HepG2 (cell line): ENCODE results near the gene NOCT. TPM values are rescaled to one million over a fixed set of nuclear protein-coding genes. Genes with fewer than 3 reads are reported as not detected.

Source experiments
- ASH2L ChIP-seq: fragments of 300-600, 200-600 bp; sonication (generic); IDR thresholded peaks from 2 replicates; pipeline ENCODE4 v1.7.0; 2017; ENCODE audit warnings: low read depth, mild to moderate bottlenecking, moderate library complexity, mixed read lengths, low read length; ENCODE audit not compliant: insufficient read length
- CAMTA2 ChIP-seq: sonication (generic); formaldehyde crosslinking; IDR thresholded peaks from 2 replicates; pipeline ENCODE4 v1.4.0; 2020; ENCODE audit warnings: mild to moderate bottlenecking, missing genetic modification reagents, borderline replicate concordance
- CREBL2 ChIP-seq: sonication (generic); formaldehyde crosslinking; IDR thresholded peaks from 2 replicates; pipeline ENCODE4 v1.8.1; 2023; ENCODE audit warnings: missing genetic modification reagents, mild to moderate bottlenecking, borderline replicate concordance
- DMTF1 ChIP-seq: sonication (generic); formaldehyde crosslinking; IDR thresholded peaks from 2 replicates; pipeline ENCODE4 v1.4.0; 2020; ENCODE audit warnings: mild to moderate bottlenecking, missing genetic modification reagents
- FIP1L1 ChIP-seq: fragments of 200-400 bp; formaldehyde crosslinking; IDR thresholded peaks from 2 replicates; pipeline ENCODE4 v1.6.1; 2018; ENCODE audit warnings: low read depth, mild to moderate bottlenecking, low read length, moderate library complexity, borderline replicate concordance; ENCODE audit not compliant: insufficient read depth
- FOXM1 ChIP-seq: sonication (generic); formaldehyde crosslinking; IDR thresholded peaks from 2 replicates; pipeline ENCODE4 v1.5.0; 2020; ENCODE audit warnings: missing genetic modification reagents
- GATAD2A ChIP-seq: IDR thresholded peaks from 2 replicates; pipeline ENCODE4 v1.6.1; 2016
- HMGA1 ChIP-seq: sonication (generic); formaldehyde crosslinking; conservative IDR thresholded peaks from 2 replicates; pipeline ENCODE4 v1.4.0; 2020; ENCODE audit warnings: missing genetic modification reagents
- KMT2B ChIP-seq: IDR thresholded peaks from 2 replicates; pipeline ENCODE4 v1.6.1; 2016; ENCODE audit warnings: missing genetic modification reagents, missing compliant biosample characterization
- MIER3 ChIP-seq: IDR thresholded peaks from 2 replicates; pipeline ENCODE4 v1.6.1; 2016; ENCODE audit warnings: missing compliant biosample characterization, borderline replicate concordance
- NAIF1 ChIP-seq: sonication (generic); formaldehyde crosslinking; IDR thresholded peaks from 2 replicates; pipeline ENCODE4 v1.5.0; 2020; ENCODE audit warnings: mild to moderate bottlenecking, missing genetic modification reagents, borderline replicate concordance
- NFYB ChIP-seq: sonication (generic); formaldehyde crosslinking; IDR thresholded peaks from 2 replicates; pipeline ENCODE4 v1.4.0; 2020; ENCODE audit warnings: missing genetic modification reagents
- PCBP2 ChIP-seq: fragments of 200-400 bp; formaldehyde crosslinking; optimal IDR thresholded peaks from 2 replicates; pipeline ENCODE3; 2018; ENCODE audit warnings: low read length, low read depth; ENCODE audit not compliant: poor library complexity, severe bottlenecking
- POLR2G ChIP-seq: fragments of 200-400 bp; formaldehyde crosslinking; IDR thresholded peaks from 2 replicates; pipeline ENCODE4 v1.6.1; 2018; ENCODE audit warnings: mild to moderate bottlenecking, low read depth, low read length, moderate library complexity
- PRDM10 ChIP-seq: sonication (generic); formaldehyde crosslinking; IDR thresholded peaks from 2 replicates; pipeline ENCODE4 v1.4.0; 2020; ENCODE audit warnings: low read depth, missing genetic modification reagents
- SMYD3 ChIP-seq: sonication (generic); formaldehyde crosslinking; IDR thresholded peaks from 2 replicates; pipeline ENCODE4 v1.8.1; 2023; ENCODE audit warnings: mild to moderate bottlenecking, missing genetic modification reagents
- YEATS4 ChIP-seq: sonication (generic); formaldehyde crosslinking; IDR thresholded peaks from 2 replicates; pipeline ENCODE4 v1.4.0; 2020; ENCODE audit warnings: missing genetic modification reagents, borderline replicate concordance
- ZIK1 ChIP-seq: sonication (generic); formaldehyde crosslinking; IDR thresholded peaks from 2 replicates; pipeline ENCODE4 v1.5.0; 2020; ENCODE audit warnings: mild to moderate bottlenecking, low read depth, missing genetic modification reagents, borderline replicate concordance
- ZNF3 ChIP-seq: IDR thresholded peaks from 2 replicates; pipeline ENCODE4 v1.7.0; 2017; ENCODE audit warnings: inconsistent platforms
- ZNF704 ChIP-seq: sonication (generic); formaldehyde crosslinking; IDR thresholded peaks from 2 replicates; pipeline ENCODE4 v1.8.1; 2023; ENCODE audit warnings: mild to moderate bottlenecking, inconsistent platforms, moderate library complexity, missing genetic modification reagents, borderline replicate concordance
- ZNF790 ChIP-seq: sonication (generic); formaldehyde crosslinking; IDR thresholded peaks from 2 replicates; pipeline ENCODE4 v1.8.0; 2022; ENCODE audit warnings: missing genetic modification reagents, mild to moderate bottlenecking, borderline replicate concordance
- ZUFSP ChIP-seq: sonication (generic); formaldehyde crosslinking; IDR thresholded peaks from 2 replicates; pipeline ENCODE4 v1.9.0; 2021; ENCODE audit warnings: missing genetic modification reagents, mild to moderate bottlenecking, borderline replicate concordance
- polyA plus RNA-seq, 8 experiments: library from polyadenylated mRNA; depleted of rRNA in 3 of 8; stranded (reverse) in 7 of 8; unstranded in 1 of 8; fragments of >200 nt; fragmentation: Illumina TruSeq in 4 of 8; extraction: Trizol in 4 of 8; gene quantifications; 2 replicates each; pipeline versions ENCODE4 v1.2.1 to v1.2.3, GENCODE V29; 2011 to 2016; ENCODE audit warnings: low read depth in 4 of 8, missing spikeins in 1 of 8, mixed read lengths in 1 of 8; ENCODE audit not compliant: insufficient read depth in 1 of 8
- total RNA-seq, 5 experiments: library from RNA; depleted of rRNA; stranded (reverse); fragments of >200 nt; fragmentation: Illumina TruSeq; extraction: Trizol; gene quantifications; 2 replicates each; pipeline ENCODE4 v1.2.3, GENCODE V29; 2016; ENCODE audit warnings: low read depth in 1 of 5

The NOCT gene
- total and polyA plus RNA-seq, 2 of the 13 experiments (the other 11 are each of a cell fraction or from before 2014, with no cell fraction given) = 3.6 to 13.1 TPM

GRCh38 chr4:138981930-138982390, 33.6 kb upstream of the NOCT start (continued):
- TF ChIP-seq DMTF1 (CRISPR knock-in tag) = no peak
- TF ChIP-seq KMT2B (CRISPR knock-in tag) = no peak
- no peak for TF ChIP-seq YEATS4 (CRISPR knock-in tag)
- no peak for TF ChIP-seq FOXM1 (CRISPR knock-in tag)
- no peak for TF ChIP-seq CAMTA2 (CRISPR knock-in tag)
- TF ChIP-seq FIP1L1 = no peak
- no peak for TF ChIP-seq POLR2G
- no peak for TF ChIP-seq SMYD3 (CRISPR knock-in tag)
- no peak for TF ChIP-seq CREBL2 (CRISPR knock-in tag)
- TF ChIP-seq PRDM10 = 0 out of 2 replicates have a peak, but pooled peaks have one; percentile 27
- TF ChIP-seq ZNF790 (CRISPR knock-in tag) = no peak
- peak; percentile 56 for TF ChIP-seq GATAD2A (CRISPR knock-in tag)
- TF ChIP-seq NAIF1 (CRISPR knock-in tag) = no peak
- TF ChIP-seq PCBP2 = no peak
- no peak for TF ChIP-seq ASH2L
- TF ChIP-seq ZUFSP = no peak
- TF ChIP-seq ZNF3 = no peak
- no peak for TF ChIP-seq HMGA1 (CRISPR knock-in tag)
- no peak for TF ChIP-seq ZIK1 (CRISPR knock-in tag)
- no peak for TF ChIP-seq MIER3 (CRISPR knock-in tag)
- TF ChIP-seq NFYB = no peak
- no peak for TF ChIP-seq ZNF704
